Left kidney (tissue), 8 donors: ENCODE data around the gene CLDND1. TPM values are rescaled to one million over a fixed set of nuclear protein-coding genes. Genes with fewer than 3 reads are reported as not detected.
"Not testable (repeated sequence)": the region's sequence is repeated elsewhere in the genome, so short reads cannot be mapped to it uniquely, and the experiment has no call there.

Experiments used
- DNase-seq: peaks from one replicate; pipeline ENCODE4 v3.0.0-alpha.2; 2013
- long read RNA-seq, 8 donors: transcript quantifications; one replicate each; lab custom pipeline, GENCODE V29; 2026
- polyA plus RNA-seq: library from polyadenylated mRNA; unstranded; fragments of 120-200 nt; gene quantifications from one replicate; pipeline ENCODE4 v1.2.1, GENCODE V29; 2013; ENCODE audit not compliant: insufficient read length

The CLDND1 gene
- 193 TPM for polyA plus RNA-seq
- long read RNA-seq, donor 1, transcript CLDND1-201 (5 exons, 2,161 nt) = major isoform, 35 of 48 reads
- long read RNA-seq, donor 1, partial matches to known transcripts = 5 of 48 reads
- long read RNA-seq, donor 1, other reads (novel, unspliced or antisense) = 0 of 48 reads
- long read RNA-seq, donor 2, transcript CLDND1-213 (2 exons, 520 nt) = minor isoform, 7 of 52 reads
- long read RNA-seq, donor 2, transcript CLDND1-201 (5 exons, 2,161 nt) = major isoform, 33 of 52 reads
- long read RNA-seq, donor 2, partial matches to known transcripts = 0 of 52 reads
- long read RNA-seq, donor 2, other reads (novel, unspliced or antisense) = 0 of 52 reads
- long read RNA-seq, donor 3, transcript CLDND1-201 (5 exons, 2,161 nt) = major isoform, 24 of 35 reads
- long read RNA-seq, donor 3, partial matches to known transcripts = 0 of 35 reads
- long read RNA-seq, donor 3, other reads (novel, unspliced or antisense) = 0 of 35 reads
- long read RNA-seq, donor 4, partial matches to known transcripts = 0 of 5 reads
- long read RNA-seq, donor 4, other reads (novel, unspliced or antisense) = 0 of 5 reads
- long read RNA-seq, donor 5, transcript CLDND1-201 (5 exons, 2,161 nt) = major isoform, 68 of 99 reads
- long read RNA-seq, donor 5, transcript CLDND1-213 (2 exons, 520 nt) = minor isoform, 5 of 99 reads
- long read RNA-seq, donor 5, transcript CLDND1-207 (2 exons, 778 nt) = minor isoform, 5 of 99 reads
- long read RNA-seq, donor 5, partial matches to known transcripts = 12 of 99 reads
- long read RNA-seq, donor 5, other reads (novel, unspliced or antisense) = 0 of 99 reads
- long read RNA-seq, donor 6, transcript CLDND1-201 (5 exons, 2,161 nt) = major isoform, 30 of 47 reads
- long read RNA-seq, donor 6, partial matches to known transcripts = 5 of 47 reads
- long read RNA-seq, donor 6, other reads (novel, unspliced or antisense) = 0 of 47 reads
- long read RNA-seq, donor 7, transcript CLDND1-207 (2 exons, 778 nt) = minor isoform, 10 of 77 reads
- long read RNA-seq, donor 7, transcript CLDND1-213 (2 exons, 520 nt) = minor isoform, 7 of 77 reads
- long read RNA-seq, donor 7, transcript CLDND1-201 (5 exons, 2,161 nt) = major isoform, 42 of 77 reads
- long read RNA-seq, donor 7, partial matches to known transcripts = 8 of 77 reads
- long read RNA-seq, donor 7, other reads (novel, unspliced or antisense) = 0 of 77 reads
- long read RNA-seq, donor 8, transcript CLDND1-213 (2 exons, 520 nt) = minor isoform, 5 of 34 reads
- long read RNA-seq, donor 8, transcript CLDND1-201 (5 exons, 2,161 nt) = major isoform, 24 of 34 reads
- long read RNA-seq, donor 8, partial matches to known transcripts = 0 of 34 reads
- long read RNA-seq, donor 8, other reads (novel, unspliced or antisense) = 0 of 34 reads

GRCh38 chr3:98522544-98523281, at the start of gene CLDND1:
Gene CLDND1 (minus strand): TSS chr3:98522902. CDS start chr3:98521424, 1,478 bp downstream.
- DNase-seq = peak; percentile 96

- no peak for DNase-seq
Measured at GRCh38 chr3:98568402-98568801, 45.7 kb upstream of the CLDND1 start.

- DNase-seq = no peak
Measured at GRCh38 chr3:98567666-98568270, 45.1 kb upstream of the CLDND1 start.

- DNase-seq = no peak
Measured at GRCh38 chr3:98565843-98566242, 43.1 kb upstream of the CLDND1 start.

- DNase-seq = no peak
Measured at GRCh38 chr3:98565237-98565643, 42.5 kb upstream of the CLDND1 start.

- DNase-seq = no peak
Measured at GRCh38 chr3:98564282-98565005, 41.7 kb upstream of the CLDND1 start.

- DNase-seq = no peak
Measured at GRCh38 chr3:98563661-98564281, 41.1 kb upstream of the CLDND1 start.

GRCh38 chr3:98561727-98562521, 39.2 kb upstream of the CLDND1 start:
- DNase-seq = no peak

- DNase-seq = no peak
Measured at GRCh38 chr3:98560911-98561310, 38.2 kb upstream of the CLDND1 start.

GRCh38 chr3:98559769-98560168, 37.1 kb upstream of the CLDND1 start:
- not testable (repeated sequence) for DNase-seq

- DNase-seq = no peak
Measured at GRCh38 chr3:98558100-98558827, 35.6 kb upstream of the CLDND1 start.

- DNase-seq = no peak
Measured at GRCh38 chr3:98557324-98558010, 34.8 kb upstream of the CLDND1 start.

GRCh38 chr3:98556164-98557130, 33.7 kb upstream of the CLDND1 start:
- no peak for DNase-seq

GRCh38 chr3:98555025-98555379, 32.3 kb upstream of the CLDND1 start:
- no peak for DNase-seq

GRCh38 chr3:98554580-98554979, 31.9 kb upstream of the CLDND1 start:
- no peak for DNase-seq

- peak; percentile 22 for DNase-seq
Measured at GRCh38 chr3:98553753-98554152, 31.1 kb upstream of the CLDND1 start.
